Measurements from ENCODE around the gene OR6C2.
"Not testable (repeated sequence)": the region's sequence is repeated elsewhere in the genome, so short reads cannot be mapped to it uniquely, and the experiment has no call there.

Gene OR6C2

GRCh38 chr12:55443776-55444175, at the start of gene OR6C2:
Gene OR6C2, plus strand, starts transcription at chr12:55444076. Its CDS starts 8,138 bp downstream, at chr12:55452214.
- DNase-seq, result no peak

GRCh38 chr12:55396326-55396725, 47.5 kb upstream of the OR6C2 start:
- no peak for DNase-seq

GRCh38 chr12:55400229-55400628, 43.6 kb upstream of the OR6C2 start, which contains the start of gene OR6C65:
Gene OR6C65, plus strand, starts transcription at chr12:55400529. Its CDS starts 0 bp downstream, at chr12:55400529.
- no peak for DNase-seq

GRCh38 chr12:55407866-55408265, 36.0 kb upstream of the OR6C2 start:
- no peak for DNase-seq

GRCh38 chr12:55409133-55409532, 34.7 kb upstream of the OR6C2 start:
- not testable (repeated sequence) for DNase-seq

- DNase-seq, result not testable (repeated sequence)
Measured at GRCh38 chr12:55412138-55412537, 31.7 kb upstream of the OR6C2 start.

- DNase-seq, result not testable (repeated sequence)
Measured at GRCh38 chr12:55413498-55414388, 30.1 kb upstream of the OR6C2 start.

- not testable (repeated sequence) for DNase-seq
Measured at GRCh38 chr12:55414396-55414823, 29.5 kb upstream of the OR6C2 start.

- DNase-seq, result not testable (repeated sequence)
Measured at GRCh38 chr12:55414889-55415288, 29.0 kb upstream of the OR6C2 start.

GRCh38 chr12:55416961-55417360, 26.9 kb upstream of the OR6C2 start:
- no peak for DNase-seq

- no peak for DNase-seq
Measured at GRCh38 chr12:55420307-55420962, 23.4 kb upstream of the OR6C2 start.

GRCh38 chr12:55425954-55426353, 17.9 kb upstream of the OR6C2 start, which contains the start of gene OR6C76:
Gene OR6C76, plus strand, starts transcription at chr12:55426254. Its CDS starts 0 bp downstream, at chr12:55426254.
- no peak for DNase-seq

GRCh38 chr12:55428331-55429243, 15.3 kb upstream of the OR6C2 start:
- no peak for DNase-seq

- not testable (repeated sequence) for DNase-seq
Measured at GRCh38 chr12:55441233-55441632, 2.6 kb upstream of the OR6C2 start.

- no peak for DNase-seq
Measured at GRCh38 chr12:55445357-55445756, 1.5 kb downstream of the OR6C2 start.

- DNase-seq, result no peak
Measured at GRCh38 chr12:55446326-55446725, 2.5 kb downstream of the OR6C2 start.

- DNase-seq, result no peak
Measured at GRCh38 chr12:55448825-55449224, 4.9 kb downstream of the OR6C2 start.

GRCh38 chr12:55464926-55465325, 21.1 kb downstream of the OR6C2 start:
- DNase-seq, result not testable (repeated sequence)

GRCh38 chr12:55467836-55468235, 24.0 kb downstream of the OR6C2 start:
- no peak for DNase-seq

- no peak for DNase-seq
Measured at GRCh38 chr12:55469291-55469690, 25.4 kb downstream of the OR6C2 start.

GRCh38 chr12:55470088-55470829, 26.4 kb downstream of the OR6C2 start, which contains the start of gene OR6C70:
Gene OR6C70, minus strand, starts transcription at chr12:55470138. Its CDS starts 0 bp downstream, at chr12:55470138.
- DNase-seq, result no peak

- no peak for DNase-seq
Measured at GRCh38 chr12:55472264-55472663, 28.4 kb downstream of the OR6C2 start.

Data from CD4-positive, alpha-beta T cell treated with Interferon alpha-2 for 1 hour (primary cell).